GM21529 (cell line): ENCODE results near the gene ACTR3.
"Not testable (repeated sequence)": the region's sequence is repeated elsewhere in the genome, so short reads cannot be mapped to it uniquely, and the experiment has no call there.

Experiments
- ATAC-seq: cut with Tn5 transposase; IDR thresholded peaks from one replicate; pipeline ENCODE4 v1.9.1; 2021; ENCODE audit not compliant: unreplicated experiment

ACTR3 gene

GRCh38 chr2:113889471-113890252 lies at the start of gene ACTR3:
Gene ACTR3 (plus strand): TSS chr2:113890089. CDS start chr2:113890280, 191 bp downstream.
- peak; percentile 50 for ATAC-seq

GRCh38 chr2:113840518-113840917 lies 49.4 kb upstream of the ACTR3 start:
- no peak for ATAC-seq

GRCh38 chr2:113842919-113843736 lies 46.8 kb upstream of the ACTR3 start:
- ATAC-seq = no peak

- not testable (repeated sequence) for ATAC-seq
Observed at GRCh38 chr2:113843737-113844050, 46.2 kb upstream of the ACTR3 start.

- no peak for ATAC-seq
Observed at GRCh38 chr2:113845261-113845660, 44.6 kb upstream of the ACTR3 start.

- ATAC-seq = not testable (repeated sequence)
Observed at GRCh38 chr2:113845796-113846195, 44.1 kb upstream of the ACTR3 start.

- no peak for ATAC-seq
Observed at GRCh38 chr2:113846429-113846828, 43.5 kb upstream of the ACTR3 start.

GRCh38 chr2:113847144-113847543 lies 42.7 kb upstream of the ACTR3 start:
- no peak for ATAC-seq

GRCh38 chr2:113848758-113849415 lies 41.0 kb upstream of the ACTR3 start:
- no peak for ATAC-seq

GRCh38 chr2:113850687-113851086 lies 39.2 kb upstream of the ACTR3 start:
- ATAC-seq = no peak

GRCh38 chr2:113851640-113852039 lies 38.2 kb upstream of the ACTR3 start:
- no peak for ATAC-seq

- no peak for ATAC-seq
Observed at GRCh38 chr2:113854208-113854607, 35.7 kb upstream of the ACTR3 start.

GRCh38 chr2:113854970-113855740 lies 34.7 kb upstream of the ACTR3 start:
- ATAC-seq = no peak

- no peak for ATAC-seq
Observed at GRCh38 chr2:113857464-113857863, 32.4 kb upstream of the ACTR3 start.

- ATAC-seq = no peak
Observed at GRCh38 chr2:113858764-113859163, 31.1 kb upstream of the ACTR3 start.

- peak; percentile 37 for ATAC-seq
Observed at GRCh38 chr2:113861740-113862139, 28.1 kb upstream of the ACTR3 start.

GRCh38 chr2:113863144-113863543 lies 26.7 kb upstream of the ACTR3 start:
- ATAC-seq = no peak

GRCh38 chr2:113867571-113867970 lies 22.3 kb upstream of the ACTR3 start:
- ATAC-seq = no peak

- ATAC-seq = no peak
Observed at GRCh38 chr2:113869253-113869652, 20.6 kb upstream of the ACTR3 start.

GRCh38 chr2:113872201-113872600 lies 17.7 kb upstream of the ACTR3 start:
- ATAC-seq = no peak

- no peak for ATAC-seq
Observed at GRCh38 chr2:113873867-113874266, 16.0 kb upstream of the ACTR3 start.
